ENCODE data around the gene SAFB.
"Not testable (repeated sequence)": the region's sequence is repeated elsewhere in the genome, so short reads cannot be mapped to it uniquely, and the experiment has no call there.

The SAFB gene

DNA sequence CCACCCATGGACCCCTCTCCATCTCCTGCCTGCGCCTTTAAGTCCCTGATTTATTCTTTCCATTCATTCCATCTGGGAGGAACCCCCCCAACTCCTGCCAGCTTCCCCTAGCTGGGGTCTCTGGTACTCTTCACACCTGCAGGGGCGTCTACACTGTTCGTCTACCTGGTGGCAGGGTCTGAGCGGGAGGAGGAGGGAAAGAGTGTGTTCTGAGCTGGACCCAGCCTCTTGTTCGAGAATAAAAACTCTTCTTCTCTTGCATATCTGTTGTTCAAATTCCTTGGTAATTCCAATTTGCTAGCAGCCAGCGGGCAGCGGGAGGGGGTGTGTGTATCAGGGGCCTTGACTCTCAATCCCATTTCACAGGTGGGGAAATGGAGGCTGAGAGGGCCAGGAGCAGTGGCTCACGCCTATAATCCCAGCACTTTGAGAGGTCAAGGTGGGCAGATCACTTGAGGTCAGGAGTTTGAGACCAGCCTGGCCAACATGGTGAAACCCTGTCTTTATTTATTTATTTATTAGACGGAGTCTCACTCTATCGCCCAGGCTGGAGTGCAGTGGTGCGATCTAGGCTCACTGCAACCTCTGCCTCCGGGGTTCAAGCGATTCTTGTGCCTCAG lies 65.5 kb downstream of the SAFB start:
- not testable (repeated sequence) for H3K4me3 ChIP-seq (ENCODE audit: low read length); H3K9me3 ChIP-seq (ENCODE audit: low read length); H3K27me3 ChIP-seq (ENCODE audit: insufficient read depth, low read length); H2AFZ ChIP-seq (ENCODE audit: low read depth, low read length)
- peaks cover 11% of the 10 kb centered on the region for H3K4me1 ChIP-seq (ENCODE audit: insufficient read depth, low read length)
- peaks cover 25% of the 10 kb centered on the region for H3K36me3 ChIP-seq (ENCODE audit: insufficient read depth, low read length)

- H3K27me3 ChIP-seq (ENCODE audit: insufficient read depth, low read length), result no peaks in the 10 kb centered on the region
- no peak within 1 kb of the TSS for H2AFZ ChIP-seq (ENCODE audit: low read depth, low read length)
- H3K9me3 ChIP-seq (ENCODE audit: low read length), result no peaks in the 10 kb centered on the region
- H3K36me3 ChIP-seq (ENCODE audit: insufficient read depth, low read length), result peaks cover 43% of the 10 kb centered on the region
- H3K4me1 ChIP-seq (ENCODE audit: insufficient read depth, low read length), result peaks cover 11% of the 10 kb centered on the region
- H3K4me3 ChIP-seq (ENCODE audit: low read length), result peak within 1 kb of the TSS; percentile 80
Measured at GRCh38 chr19:5690125-5690954, 67.5 kb downstream of the SAFB start, which contains the start of gene RPL36. RPL36 (plus strand) TSS chr19:5690295; CDS start chr19:5690508, 213 bp downstream.

DNA sequence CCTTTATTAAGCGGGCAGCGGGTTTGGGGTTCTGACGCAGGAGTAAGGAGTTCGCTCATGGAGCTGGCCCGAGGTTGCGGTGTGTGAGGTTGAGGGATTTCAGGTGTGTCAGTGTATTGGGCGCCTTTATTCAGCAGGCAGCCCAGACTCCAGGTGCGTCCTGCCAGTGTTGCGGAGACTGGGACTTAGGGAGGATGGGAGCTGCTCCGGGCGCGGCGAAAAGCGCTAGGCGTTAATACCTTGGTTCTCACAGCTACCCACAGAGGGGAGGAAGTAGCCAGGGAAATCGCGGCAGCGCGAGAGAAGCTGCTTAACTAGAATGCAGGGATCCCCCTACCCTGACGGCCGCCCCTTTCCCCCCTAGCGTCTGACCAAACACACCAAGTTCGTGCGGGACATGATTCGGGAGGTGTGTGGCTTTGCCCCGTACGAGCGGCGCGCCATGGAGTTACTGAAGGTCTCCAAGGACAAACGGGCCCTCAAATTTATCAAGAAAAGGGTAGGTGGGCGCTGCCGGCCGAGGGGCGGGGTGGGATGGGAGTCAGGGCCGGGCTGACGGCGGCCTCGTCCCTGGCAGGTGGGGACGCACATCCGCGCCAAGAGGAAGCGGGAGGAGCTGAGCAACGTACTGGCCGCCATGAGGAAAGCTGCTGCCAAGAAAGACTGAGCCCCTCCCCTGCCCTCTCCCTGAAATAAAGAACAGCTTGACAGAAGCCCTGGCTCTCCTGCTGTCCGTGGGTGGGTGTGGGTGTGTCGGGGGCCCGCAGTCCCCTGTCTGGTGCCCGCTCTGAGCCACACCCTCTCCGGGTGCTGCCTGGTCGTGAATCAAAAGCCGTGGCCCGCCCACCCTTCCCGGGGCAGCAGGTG lies 68.3 kb downstream of the SAFB start:
- H3K36me3 ChIP-seq (ENCODE audit: insufficient read depth, low read length), result peaks cover 51% of the 10 kb centered on the region
- H2AFZ ChIP-seq (ENCODE audit: low read depth, low read length), result no peak overlapping the region
- H3K4me3 ChIP-seq (ENCODE audit: low read length), result peak overlapping the region; percentile 80
- no peaks in the 10 kb centered on the region for H3K27me3 ChIP-seq (ENCODE audit: insufficient read depth, low read length)
- peaks cover 11% of the 10 kb centered on the region for H3K4me1 ChIP-seq (ENCODE audit: insufficient read depth, low read length)
- H3K9me3 ChIP-seq (ENCODE audit: low read length), result no peaks in the 10 kb centered on the region

DNA sequence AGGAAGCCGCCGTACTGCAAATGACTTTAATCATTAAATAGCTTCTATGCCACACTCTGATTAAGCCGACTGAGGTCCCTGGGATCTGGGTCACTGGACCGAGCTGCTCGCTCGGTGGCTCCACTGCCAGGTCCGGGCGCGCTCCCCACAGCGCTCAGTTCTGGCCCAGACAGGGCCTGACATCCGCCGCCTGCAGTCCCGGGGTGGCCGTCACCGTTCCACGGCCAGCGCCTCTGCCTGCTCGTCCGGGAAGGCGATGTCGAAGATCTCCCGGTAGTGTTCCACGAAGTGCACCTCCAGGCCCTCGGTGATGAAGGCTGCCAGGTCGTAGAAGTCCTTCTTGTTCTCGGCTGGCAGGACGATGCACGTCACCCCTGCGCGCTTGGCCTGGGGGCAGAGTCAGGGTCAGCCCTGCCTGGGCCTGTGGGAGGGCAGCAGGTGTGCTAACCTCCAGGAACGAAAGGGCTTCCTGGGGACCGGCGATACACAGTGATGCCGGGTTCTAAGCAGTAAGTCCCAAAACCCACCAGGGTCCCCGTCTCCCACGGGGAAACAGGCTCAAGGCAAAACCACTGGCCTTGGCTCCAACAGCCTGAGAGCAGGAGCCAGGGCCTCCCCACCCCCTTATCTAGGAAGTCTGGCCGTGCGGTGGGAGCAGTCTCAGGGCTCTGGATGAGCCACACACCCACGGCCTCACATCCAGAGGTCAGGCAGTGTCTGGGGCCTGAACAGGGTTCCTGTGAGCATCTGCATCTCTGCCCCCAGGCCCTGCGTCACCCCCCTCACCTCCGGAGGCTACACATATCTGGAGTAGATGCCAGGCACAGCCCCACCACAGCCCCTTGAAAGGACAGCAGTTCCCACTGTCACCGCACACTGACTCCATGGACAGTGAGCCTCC lies 69.2 kb downstream of the SAFB start:
- Histone ChIP-seq H3K4me3 (ENCODE audit: low read length) (peak overlapping the region; percentile 80), H2AFZ (ENCODE audit: low read depth, low read length) (no peak overlapping the region)

GRCh38 chr19:5692723-5693194 lies 69.9 kb downstream of the SAFB start:
- Histone ChIP-seq H3K36me3 (ENCODE audit: insufficient read depth, low read length) (peaks cover 60% of the 10 kb centered on the region), H3K4me3 (ENCODE audit: low read length) (no peak overlapping the region), H3K9me3 (ENCODE audit: low read length) (no peaks in the 10 kb centered on the region), H2AFZ (ENCODE audit: low read depth, low read length) (no peak overlapping the region), H3K4me1 (ENCODE audit: insufficient read depth, low read length) (peaks cover 11% of the 10 kb centered on the region), H3K27me3 (ENCODE audit: insufficient read depth, low read length) (no peaks in the 10 kb centered on the region)

More for the DNA sequence above, 69.2 kb downstream of the SAFB start:
- H3K4me1 ChIP-seq (ENCODE audit: insufficient read depth, low read length), result peaks cover 11% of the 10 kb centered on the region
- H3K9me3 ChIP-seq (ENCODE audit: low read length), result no peaks in the 10 kb centered on the region
- no peaks in the 10 kb centered on the region for H3K27me3 ChIP-seq (ENCODE audit: insufficient read depth, low read length)
- H3K36me3 ChIP-seq (ENCODE audit: insufficient read depth, low read length), result peaks cover 59% of the 10 kb centered on the region

DNA sequence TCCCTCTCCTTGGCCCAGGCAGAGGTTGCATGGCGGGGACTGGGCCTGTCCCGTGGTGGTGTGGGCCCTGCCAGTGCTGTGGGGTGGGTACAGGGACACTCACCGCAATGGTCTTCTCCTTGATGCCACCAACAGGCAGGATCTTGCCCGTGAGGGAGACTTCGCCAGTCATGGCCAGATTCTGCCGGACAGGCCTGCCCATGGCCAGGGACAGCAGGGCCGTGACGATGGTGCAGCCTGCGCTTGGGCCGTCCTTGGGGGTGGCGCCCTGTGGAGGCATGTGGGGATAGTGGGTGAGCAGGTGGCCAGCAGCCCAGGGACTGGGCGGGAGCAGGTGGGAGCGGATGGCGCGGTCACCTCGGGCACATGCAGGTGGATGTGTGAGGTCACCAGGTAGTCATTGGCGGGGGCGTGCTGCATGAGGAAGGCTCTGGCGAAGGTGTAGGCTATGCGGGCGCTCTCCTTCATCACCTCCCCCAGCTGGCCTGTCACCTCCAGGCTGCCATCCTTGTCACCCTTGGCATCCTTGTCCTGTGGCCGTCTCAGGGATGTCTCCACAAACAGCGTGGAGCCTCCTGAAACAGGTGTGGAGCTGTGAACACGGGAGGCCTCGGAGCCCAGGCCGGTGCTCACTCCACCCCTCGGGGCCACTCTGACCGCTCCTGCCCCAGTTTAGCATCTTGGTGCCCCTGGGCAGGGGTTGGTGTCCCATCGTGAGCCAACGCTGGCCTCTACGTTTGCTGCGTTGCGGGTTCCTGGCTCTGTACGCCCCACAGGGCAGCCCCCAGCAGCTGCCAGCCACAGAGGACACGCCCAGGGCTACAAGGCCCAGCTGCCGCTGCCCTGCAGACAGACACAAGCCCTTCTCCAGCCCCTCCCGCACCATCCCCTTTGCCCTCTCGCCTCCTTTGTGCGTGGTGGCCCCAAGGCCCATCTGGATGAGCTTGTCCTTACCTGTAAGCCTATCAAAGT lies 70.6 kb downstream of the SAFB start:
- Histone ChIP-seq H3K4me1 (ENCODE audit: insufficient read depth, low read length) (peaks cover 11% of the 10 kb centered on the region), H3K27me3 (ENCODE audit: insufficient read depth, low read length) (no peaks in the 10 kb centered on the region), H3K36me3 (ENCODE audit: insufficient read depth, low read length) (peaks cover 65% of the 10 kb centered on the region), H2AFZ (ENCODE audit: low read depth, low read length) (no peak overlapping the region), H3K4me3 (ENCODE audit: low read length) (no peak overlapping the region), H3K9me3 (ENCODE audit: low read length) (no peaks in the 10 kb centered on the region)

DNA sequence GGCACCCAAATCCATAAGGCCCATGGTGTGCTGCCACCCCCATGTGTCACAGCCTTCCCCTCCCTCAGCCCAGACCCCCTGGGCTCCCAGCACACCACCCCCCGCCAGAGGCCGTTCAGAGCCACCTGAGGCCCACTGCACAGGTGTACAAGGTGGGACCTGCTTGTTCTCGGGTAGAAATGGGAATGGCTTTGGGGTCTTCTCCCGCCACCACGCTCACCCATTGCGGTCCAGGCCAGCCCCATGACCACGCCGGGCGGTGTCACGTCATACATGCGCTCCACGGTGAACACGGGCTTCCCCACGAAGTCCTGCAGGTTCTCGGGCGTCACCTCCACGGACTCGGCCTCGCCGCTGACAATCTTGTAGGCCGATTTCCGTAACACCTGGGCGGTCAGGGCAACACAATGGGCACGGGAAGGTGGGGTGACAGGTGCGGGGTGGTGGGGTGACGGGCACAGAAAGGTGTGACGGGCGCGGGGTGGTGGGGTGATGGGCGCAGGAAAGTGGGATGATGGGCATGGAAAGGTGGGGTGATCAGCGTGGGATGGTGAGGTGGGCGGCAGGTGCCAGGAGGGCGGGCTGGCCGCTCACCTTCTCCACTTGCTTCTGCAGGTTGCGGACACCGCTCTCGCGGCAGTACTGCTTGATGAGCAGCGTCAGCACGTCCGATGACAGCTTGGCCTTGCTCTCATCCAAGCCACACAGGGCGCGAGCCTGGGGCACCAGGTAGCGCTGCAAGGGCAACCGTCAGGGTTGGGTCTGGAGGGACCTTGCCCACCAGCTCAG lies 71.5 kb downstream of the SAFB start:
- Histone ChIP-seq H3K36me3 (ENCODE audit: insufficient read depth, low read length) (peaks cover 73% of the 10 kb centered on the region), H3K9me3 (ENCODE audit: low read length) (no peaks in the 10 kb centered on the region)

GRCh38 chr19:5694956-5695648 lies 72.2 kb downstream of the SAFB start:
- Histone ChIP-seq H3K4me3 (ENCODE audit: low read length) (no peak overlapping the region), H2AFZ (ENCODE audit: low read depth, low read length) (no peak overlapping the region), H3K4me1 (ENCODE audit: insufficient read depth, low read length) (peaks cover 11% of the 10 kb centered on the region), H3K36me3 (ENCODE audit: insufficient read depth, low read length) (peaks cover 73% of the 10 kb centered on the region), H3K9me3 (ENCODE audit: low read length) (no peaks in the 10 kb centered on the region), H3K27me3 (ENCODE audit: insufficient read depth, low read length) (no peaks in the 10 kb centered on the region)

More for the DNA sequence above, 71.5 kb downstream of the SAFB start:
- H3K4me1 ChIP-seq (ENCODE audit: insufficient read depth, low read length), result peaks cover 11% of the 10 kb centered on the region
- no peak overlapping the region for H3K4me3 ChIP-seq (ENCODE audit: low read length)
- H2AFZ ChIP-seq (ENCODE audit: low read depth, low read length), result no peak overlapping the region
- no peaks in the 10 kb centered on the region for H3K27me3 ChIP-seq (ENCODE audit: insufficient read depth, low read length)

- peaks cover 77% of the 10 kb centered on the region for H3K36me3 ChIP-seq (ENCODE audit: insufficient read depth, low read length)
- H2AFZ ChIP-seq (ENCODE audit: low read depth, low read length), result no peak overlapping the region
- H3K9me3 ChIP-seq (ENCODE audit: low read length), result no peaks in the 10 kb centered on the region
- peaks cover 11% of the 10 kb centered on the region for H3K4me1 ChIP-seq (ENCODE audit: insufficient read depth, low read length)
- no peaks in the 10 kb centered on the region for H3K27me3 ChIP-seq (ENCODE audit: insufficient read depth, low read length)
- no peak overlapping the region for H3K4me3 ChIP-seq (ENCODE audit: low read length)
Measured at GRCh38 chr19:5695649-5696195, 72.8 kb downstream of the SAFB start.

GRCh38 chr19:5696196-5697021 lies 73.5 kb downstream of the SAFB start:
- Histone ChIP-seq H3K27me3 (ENCODE audit: insufficient read depth, low read length) (no peaks in the 10 kb centered on the region), H3K4me1 (ENCODE audit: insufficient read depth, low read length) (peaks cover 6% of the 10 kb centered on the region), H3K9me3 (ENCODE audit: low read length) (peaks cover 2% of the 10 kb centered on the region), H3K4me3 (ENCODE audit: low read length) (no peak overlapping the region), H3K36me3 (ENCODE audit: insufficient read depth, low read length) (peaks cover 78% of the 10 kb centered on the region), H2AFZ (ENCODE audit: low read depth, low read length) (no peak overlapping the region)

Data from neuron (in vitro differentiated cells).